NOMO-1 treated with DMSO at 0.1 percent for 48 hours (cell line): ENCODE data around the gene KLHL1.

Experiments used
- DNase-seq: peaks from one replicate; lab custom pipeline; 2025; ENCODE audit not compliant: unreplicated experiment; lab: John Stamatoyannopoulos, UW

The KLHL1 gene

GRCh38 chr13:70022646-70023045 lies 85.6 kb downstream of the KLHL1 start:
- DNase-seq: no peak

- DNase-seq: no peak
These were observed 92.1 kb downstream of the KLHL1 start for GRCh38 chr13:70016116-70016515.

- no peak for DNase-seq
These were observed 93.9 kb downstream of the KLHL1 start for GRCh38 chr13:70014337-70014736.

- no peak for DNase-seq
These were observed 108.4 kb downstream of the KLHL1 start for GRCh38 chr13:69999875-70000274.

GRCh38 chr13:69997061-69997460 lies 111.2 kb downstream of the KLHL1 start:
- DNase-seq: no peak

- no peak for DNase-seq
These were observed 127.5 kb downstream of the KLHL1 start for GRCh38 chr13:69980799-69981198.

GRCh38 chr13:69975496-69975895 lies 132.8 kb downstream of the KLHL1 start:
- DNase-seq: no peak

- no peak for DNase-seq
These were observed 137.7 kb downstream of the KLHL1 start for GRCh38 chr13:69970520-69970919.

- DNase-seq: no peak
These were observed 149.2 kb downstream of the KLHL1 start for GRCh38 chr13:69959046-69959445.

GRCh38 chr13:69956839-69957238 lies 151.4 kb downstream of the KLHL1 start:
- DNase-seq: no peak

- no peak for DNase-seq
These were observed 151.9 kb downstream of the KLHL1 start for GRCh38 chr13:69956349-69956748.

GRCh38 chr13:69955271-69955670 lies 153.0 kb downstream of the KLHL1 start:
- DNase-seq: no peak

- DNase-seq: no peak
These were observed 156.8 kb downstream of the KLHL1 start for GRCh38 chr13:69951412-69951811.

GRCh38 chr13:69950160-69950559 lies 158.1 kb downstream of the KLHL1 start:
- DNase-seq: no peak

GRCh38 chr13:69948016-69948415 lies 160.2 kb downstream of the KLHL1 start:
- DNase-seq: peak; percentile 9

- no peak for DNase-seq
These were observed 160.7 kb downstream of the KLHL1 start for GRCh38 chr13:69947582-69947981.

- no peak for DNase-seq
These were observed 161.7 kb downstream of the KLHL1 start for GRCh38 chr13:69946511-69946910.

GRCh38 chr13:69935043-69935442 lies 173.2 kb downstream of the KLHL1 start:
- DNase-seq: no peak

GRCh38 chr13:69928262-69928661 lies 180.0 kb downstream of the KLHL1 start:
- DNase-seq: no peak

- DNase-seq: no peak
These were observed 187.1 kb downstream of the KLHL1 start for GRCh38 chr13:69921156-69921555.

GRCh38 chr13:69912630-69913029 lies 195.6 kb downstream of the KLHL1 start:
- no peak for DNase-seq

GRCh38 chr13:69910800-69911199 lies 197.5 kb downstream of the KLHL1 start:
- no peak for DNase-seq

- DNase-seq: no peak
These were observed 203.5 kb downstream of the KLHL1 start for GRCh38 chr13:69904784-69905183.

- no peak for DNase-seq
These were observed 205.2 kb downstream of the KLHL1 start for GRCh38 chr13:69903081-69903480.
